Osteoblast (primary cell): ENCODE measurements around the gene TTLL5. TPM values are rescaled to one million over a fixed set of nuclear protein-coding genes. Genes with fewer than 3 reads are reported as not detected.
A peak's percentile ranks its signal among the peaks of the same experiment; 100 is the strongest.

Source experiments
- DNase-seq: peaks from one replicate; pipeline ENCODE4 v3.0.0; 2011; ENCODE audit warnings: low spot score, mixed read lengths; ENCODE audit not compliant: insufficient read length; ENCODE audit errors: missing footprints
- H2AFZ ChIP-seq: 2 replicates; pipeline ENCODE4 v1.6.0; 2011; ENCODE audit warnings: mild to moderate bottlenecking, low read length
- H3K27ac ChIP-seq: 2 replicates; pipeline ENCODE4 v1.5.1; 2011; ENCODE audit warnings: mild to moderate bottlenecking, low read depth, low read length, moderate library complexity
- H3K27me3 ChIP-seq: 2 replicates; pipeline ENCODE4 v1.6.0; 2012; ENCODE audit warnings: mild to moderate bottlenecking, control low read depth, inconsistent platforms, low read length, moderate library complexity; ENCODE audit not compliant: insufficient read depth
- H3K36me3 ChIP-seq: 2 replicates; pipeline ENCODE4 v1.5.1; 2011; ENCODE audit warnings: mild to moderate bottlenecking, low read length, control low read depth, moderate library complexity; ENCODE audit not compliant: insufficient read depth
- H3K4me1 ChIP-seq: 2 replicates; pipeline ENCODE4 v1.5.1; 2011; ENCODE audit warnings: mild to moderate bottlenecking, low read length, control low read depth, moderate library complexity; ENCODE audit not compliant: insufficient read depth
- H3K4me2 ChIP-seq: 2 replicates; pipeline ENCODE4 v1.6.0; 2011; ENCODE audit warnings: mild to moderate bottlenecking, low read length; ENCODE audit not compliant: insufficient read depth
- H3K4me3 ChIP-seq: fragments of 200-600 bp; sonication (generic); 3 replicates; pipeline ENCODE4 v1.5.1; 2012; ENCODE audit warnings: mild to moderate bottlenecking, low read length, inconsistent platforms; ENCODE audit not compliant: insufficient read depth
- H3K79me2 ChIP-seq: 2 replicates; pipeline ENCODE4 v1.6.0; 2012; ENCODE audit warnings: mild to moderate bottlenecking, low read length, control low read depth, inconsistent platforms; ENCODE audit not compliant: insufficient read depth
- H3K9me3 ChIP-seq: 2 replicates; pipeline ENCODE4 v1.5.1; 2011; ENCODE audit warnings: low read depth, low read length, control low read depth
- H4K20me1 ChIP-seq: 2 replicates; pipeline ENCODE4 v1.6.0; 2012; ENCODE audit warnings: mild to moderate bottlenecking, low read length, control low read depth; ENCODE audit not compliant: insufficient read depth
- total RNA-seq: library from RNA; depleted of rRNA; stranded (reverse); fragments of >200 nt; gene quantifications from 2 replicates; pipeline ENCODE4 v1.2.3, GENCODE V29; 2012
- TF ChIP-seq, protein P1 (sequence below): IDR thresholded peaks from 2 replicates; pipeline ENCODE4 v1.5.1; 2011; ENCODE audit warnings: mild to moderate bottlenecking, low read depth, low read length, moderate library complexity; ENCODE audit errors: extremely low read depth

TTLL5 gene
- total RNA-seq, 1 donor = 30.4 TPM

DNA sequence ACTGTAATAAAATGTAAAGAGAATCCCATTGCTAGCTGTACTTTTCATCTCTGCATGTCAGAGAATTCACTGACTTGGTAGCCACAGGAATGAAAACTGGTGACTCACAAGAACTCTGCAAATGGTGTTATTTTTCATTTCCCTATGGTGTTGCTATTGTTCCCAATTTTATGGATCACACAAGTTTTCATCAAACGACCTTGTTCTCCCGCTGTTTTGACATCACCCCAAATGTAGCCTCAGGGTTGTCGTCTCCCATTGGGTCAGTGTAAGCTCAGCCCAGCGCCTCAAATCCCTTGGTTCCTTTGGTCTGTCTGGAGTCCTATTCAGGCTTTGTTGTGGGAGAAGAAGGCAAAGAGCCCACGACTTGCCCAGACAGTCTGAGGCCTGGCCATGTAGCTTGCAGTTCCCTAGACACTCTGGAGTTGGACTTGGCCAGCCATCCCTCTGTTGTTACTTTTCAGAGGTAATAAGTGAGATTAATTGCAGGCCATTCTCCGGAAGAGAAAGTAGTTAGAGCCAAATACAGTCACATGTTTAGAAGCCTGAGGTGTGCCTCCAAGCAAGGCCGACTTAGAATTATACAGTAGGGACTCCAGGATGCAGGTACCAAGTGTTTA, 161.6 kb downstream of the TTLL5 start:
- Histone ChIP-seq H3K4me3 (no peak overlapping the region), H4K20me1 (no peaks in the 10 kb centered on the region), H3K27me3 (no peaks in the 10 kb centered on the region), H3K4me1 (peaks cover 33% of the 10 kb centered on the region), H3K4me2 (peak overlapping the region; percentile 67), H3K9me3 (no peaks in the 10 kb centered on the region), H3K36me3 (peaks cover 6% of the 10 kb centered on the region), H2AFZ (peak overlapping the region; percentile 81), H3K27ac (peak overlapping the region; percentile 95), H3K79me2 (no peaks in the 10 kb centered on the region)
- DNase-seq = peak; percentile 89
- TF ChIP-seq, protein P1, sequence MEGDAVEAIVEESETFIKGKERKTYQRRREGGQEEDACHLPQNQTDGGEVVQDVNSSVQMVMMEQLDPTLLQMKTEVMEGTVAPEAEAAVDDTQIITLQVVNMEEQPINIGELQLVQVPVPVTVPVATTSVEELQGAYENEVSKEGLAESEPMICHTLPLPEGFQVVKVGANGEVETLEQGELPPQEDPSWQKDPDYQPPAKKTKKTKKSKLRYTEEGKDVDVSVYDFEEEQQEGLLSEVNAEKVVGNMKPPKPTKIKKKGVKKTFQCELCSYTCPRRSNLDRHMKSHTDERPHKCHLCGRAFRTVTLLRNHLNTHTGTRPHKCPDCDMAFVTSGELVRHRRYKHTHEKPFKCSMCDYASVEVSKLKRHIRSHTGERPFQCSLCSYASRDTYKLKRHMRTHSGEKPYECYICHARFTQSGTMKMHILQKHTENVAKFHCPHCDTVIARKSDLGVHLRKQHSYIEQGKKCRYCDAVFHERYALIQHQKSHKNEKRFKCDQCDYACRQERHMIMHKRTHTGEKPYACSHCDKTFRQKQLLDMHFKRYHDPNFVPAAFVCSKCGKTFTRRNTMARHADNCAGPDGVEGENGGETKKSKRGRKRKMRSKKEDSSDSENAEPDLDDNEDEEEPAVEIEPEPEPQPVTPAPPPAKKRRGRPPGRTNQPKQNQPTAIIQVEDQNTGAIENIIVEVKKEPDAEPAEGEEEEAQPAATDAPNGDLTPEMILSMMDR = no peak

- peak overlapping the region; percentile 95 for H3K27ac ChIP-seq
- no peak for DNase-seq
- peak overlapping the region; percentile 81 for H2AFZ ChIP-seq
- H4K20me1 ChIP-seq = no peaks in the 10 kb centered on the region
- H3K27me3 ChIP-seq = no peaks in the 10 kb centered on the region
- peaks cover 6% of the 10 kb centered on the region for H3K36me3 ChIP-seq
- peak overlapping the region; percentile 67 for H3K4me2 ChIP-seq
- H3K4me3 ChIP-seq = no peak overlapping the region
- no peaks in the 10 kb centered on the region for H3K9me3 ChIP-seq
- no peaks in the 10 kb centered on the region for H3K79me2 ChIP-seq
- H3K4me1 ChIP-seq = peaks cover 33% of the 10 kb centered on the region
- TF ChIP-seq, protein P1 = no peak
Observed at GRCh38 chr14:75823334-75823733, 162.3 kb downstream of the TTLL5 start.

GRCh38 chr14:75824318-75824717, 163.3 kb downstream of the TTLL5 start:
- no peaks in the 10 kb centered on the region for H4K20me1 ChIP-seq
- no peaks in the 10 kb centered on the region for H3K27me3 ChIP-seq
- peaks cover 33% of the 10 kb centered on the region for H3K4me1 ChIP-seq
- H3K4me2 ChIP-seq = no peak overlapping the region
- no peak overlapping the region for H3K27ac ChIP-seq
- H3K79me2 ChIP-seq = no peaks in the 10 kb centered on the region
- no peak overlapping the region for H2AFZ ChIP-seq
- no peak for DNase-seq
- TF ChIP-seq, protein P1 = no peak
- peaks cover 6% of the 10 kb centered on the region for H3K36me3 ChIP-seq
- H3K9me3 ChIP-seq = no peaks in the 10 kb centered on the region
- H3K4me3 ChIP-seq = no peak overlapping the region

DNA sequence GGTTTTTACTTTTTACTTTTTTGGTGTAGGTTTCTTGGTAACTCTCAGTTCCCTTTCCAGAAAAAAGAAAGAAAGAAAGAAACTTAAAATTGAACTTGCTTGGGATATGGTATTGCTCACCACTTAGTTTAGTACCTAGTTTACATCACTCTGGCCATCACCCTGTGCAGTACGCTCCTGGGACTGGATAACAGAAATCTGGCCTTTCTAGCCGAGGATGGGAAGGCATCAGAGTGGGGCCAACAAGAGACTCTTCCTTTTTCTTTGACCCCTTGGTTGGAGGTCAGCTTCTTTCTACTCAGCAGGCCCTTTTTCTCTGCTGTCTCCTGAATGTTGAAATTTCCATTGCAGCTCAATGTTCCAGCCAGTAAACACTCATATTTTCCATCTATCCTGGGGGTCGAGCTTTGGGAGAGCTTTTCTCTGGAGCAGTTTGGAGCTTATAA, 164.1 kb downstream of the TTLL5 start:
- H3K27ac ChIP-seq = no peak overlapping the region
- H3K4me1 ChIP-seq = peaks cover 33% of the 10 kb centered on the region
- H4K20me1 ChIP-seq = no peaks in the 10 kb centered on the region
- peaks cover under 1% of the 10 kb centered on the region for H3K36me3 ChIP-seq
- no peaks in the 10 kb centered on the region for H3K9me3 ChIP-seq
- H2AFZ ChIP-seq = no peak overlapping the region
- H3K79me2 ChIP-seq = no peaks in the 10 kb centered on the region
- no peak for DNase-seq
- TF ChIP-seq, protein P1 = no peak
- no peak overlapping the region for H3K4me2 ChIP-seq
- H3K4me3 ChIP-seq = no peak overlapping the region
- H3K27me3 ChIP-seq = no peaks in the 10 kb centered on the region
